Measurements from ENCODE around the gene UBXN10. TPM values are rescaled to one million over a fixed set of nuclear protein-coding genes. Genes with fewer than 3 reads are reported as not detected.

Gene UBXN10
- total and polyA plus RNA-seq, 2 of the 4 experiments (the other 2 are of a cell fraction) = not detected

- no peak for TF ChIP-seq CHD1 (IDR thresholded peaks at IDR 0.05; ENCODE audit: low read depth, low read length)
These were observed 36.1 kb upstream of the UBXN10 start (continued) for GRCh38 chr1:20149601-20150325.

GRCh38 chr1:20150326-20150705 lies 35.6 kb upstream of the UBXN10 start:
- ATAC-seq (ENCODE audit: low read depth) (no peak), DNase-seq (no peak)
- Histone ChIP-seq H2BK15ac (ENCODE audit: low read depth, low read length) (no peak overlapping the region), H4K20me1 (ENCODE audit: insufficient read depth, low read length) (no peaks in the 10 kb centered on the region; the same call in 1 of the 2 replicates), H3K4ac (ENCODE audit: low read depth, low read length) (no peak overlapping the region), H3K27me3 (ENCODE audit: control insufficient read depth, insufficient read depth, low read length) (peaks cover 15% of the 10 kb centered on the region), H4K91ac (ENCODE audit: insufficient read depth, low read depth, low read length) (no peak overlapping the region), H3K4me3 (ENCODE audit: insufficient read depth, low read depth, low read length) (no peak overlapping the region), H2AK9ac (replicated peaks; ENCODE audit: low read depth, low read length, poor library complexity) (no peak overlapping the region), H3K4me2 (ENCODE audit: low read depth, low read length) (no peak overlapping the region), H4K8ac (ENCODE audit: low read depth in 2 of 2, low read length in 2 of 2) (no peak overlapping the region), H3K79me1 (ENCODE audit: low read depth in 1 of 2, low read length in 2 of 2) (no peaks in the 10 kb centered on the region), H4K5ac (ENCODE audit: low read depth, low read length) (no peak overlapping the region), H2BK120ac (ENCODE audit: low read depth, low read length) (no peak overlapping the region), H3K9ac (ENCODE audit: low read depth, low read length) (no peak overlapping the region), H2BK20ac (ENCODE audit: low read depth, low read length) (no peak overlapping the region), H2BK5ac (ENCODE audit: low read depth, low read length, poor library complexity, severe bottlenecking) (no peak overlapping the region), H3K4me1 (ENCODE audit: control insufficient read depth, insufficient read depth, low read length) (peaks cover 3% of the 10 kb centered on the region; the same call in 1 of the 2 replicates), H3K36me3 (ENCODE audit: control insufficient read depth, insufficient read depth, low read length) (no peaks in the 10 kb centered on the region), H3K18ac (ENCODE audit: low read depth, low read length) (no peak overlapping the region), H3K14ac (replicated peaks; ENCODE audit: low read depth, low read length) (no peak overlapping the region), H3K23ac (ENCODE audit: low read depth, low read length) (no peak overlapping the region), H3K9me3 (ENCODE audit: control insufficient read depth, insufficient read depth, low read length) (no peaks in the 10 kb centered on the region), H3K56ac (ENCODE audit: extremely low read depth, insufficient read depth, low read length) (no peak overlapping the region), H3K9me1 (ENCODE audit: insufficient read depth, low read length) (no peaks in the 10 kb centered on the region), H2AK5ac (ENCODE audit: low read depth, low read length) (no peak overlapping the region), H2AFZ (replicated peaks; ENCODE audit: low read length, poor library complexity) (no peak overlapping the region), H3K27ac (ENCODE audit: insufficient read depth, low read length) (no peak overlapping the region)
- POLR2A ChIA-PET (ENCODE audit: unreplicated experiment) = no interaction called here
- 82% methylated on average over 5 of the region's 8 CpGs; no CpG with 5 or more reads in 1 of the 2 experiments for WGBS, 2 experiments (ENCODE audit: extremely low coverage in 2 of 2, insufficient read length in 1 of 2)
- intact Hi-C loops (cut with micrococcal nuclease) (loop anchor here (5.0 kb wide), 2 partner anchors 433 to 488 kb away; partner anchors contain the start of gene HTR6), dilution Hi-C loops (cut with HindIII; ENCODE audit: low sequenced_read_pairs, unreplicated experiment) (no loop called here), in situ Hi-C loops (cut with MboI; ENCODE audit: low sequenced_read_pairs) (loop anchor here (5.0 kb wide), 1 partner anchor 233 kb away; no protein-coding TSS in a partner anchor)
- TF ChIP-seq CHD1 (IDR thresholded peaks at IDR 0.05; ENCODE audit: low read depth, low read length) = no peak
- CTCF ChIA-PET = no interaction called here
- BruUV-seq (replicated peaks) = no TSS peak

Data from IMR-90 (cell line).